ENCODE results near the gene ARHGAP25. TPM values are rescaled to one million over a fixed set of nuclear protein-coding genes. Genes with fewer than 3 reads are reported as not detected.
A peak's percentile ranks its signal among the peaks of the same experiment; 100 is the strongest.

ARHGAP25 gene
- total RNA-seq, 1 experiment from 2014 or later = 172 TPM

DNA sequence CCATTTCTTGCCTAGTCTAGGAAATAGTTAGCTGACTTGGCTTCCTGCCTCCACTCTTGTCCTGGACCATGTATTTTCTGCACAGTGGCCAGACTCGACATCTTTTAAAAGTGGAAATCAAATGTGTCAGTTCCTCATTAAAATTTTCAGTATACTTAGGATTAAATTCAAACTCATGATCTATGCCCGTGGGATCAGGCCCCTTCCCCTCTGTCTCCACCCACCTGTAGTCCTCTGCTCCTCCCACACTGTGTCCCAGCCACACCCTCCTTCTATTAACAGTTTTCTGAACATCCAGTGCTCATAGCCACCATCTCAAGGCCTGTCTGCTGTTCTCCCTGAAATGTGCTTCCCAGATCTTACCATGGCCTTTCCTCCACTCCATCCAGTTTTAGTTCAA is 13.3 kb downstream of the ARHGAP25 start:
- no peaks in the 10 kb centered on the region for H3K27me3 ChIP-seq (ENCODE audit: low read length)
- H3K9ac ChIP-seq (ENCODE audit: low read length) = peak overlapping the region; percentile 46
- peak overlapping the region; percentile 46 for H3K4me2 ChIP-seq (ENCODE audit: low read depth, low read length, poor library complexity, severe bottlenecking)
- H2AFZ ChIP-seq (ENCODE audit: low read length) = no peak overlapping the region
- H3K79me2 ChIP-seq (ENCODE audit: low read length) = peaks cover 97% of the 10 kb centered on the region
- no peaks in the 10 kb centered on the region for H3K9me3 ChIP-seq (ENCODE audit: low read length)
- H4K20me1 ChIP-seq (ENCODE audit: insufficient read depth, low read depth, low read length) = no peaks in the 10 kb centered on the region
- peaks cover 89% of the 10 kb centered on the region for H3K4me1 ChIP-seq (ENCODE audit: low read length)
- no peaks in the 10 kb centered on the region for H3K9me2 ChIP-seq (replicated peaks; ENCODE audit: insufficient read depth, low read length)
- DNase-seq = peak; percentile 68
- H3K36me3 ChIP-seq (ENCODE audit: insufficient read depth, low read length) = peaks cover 53% of the 10 kb centered on the region
- H3K4me3 ChIP-seq (ENCODE audit: low read length) = no peak overlapping the region
- peak overlapping the region; percentile 86 for H3K27ac ChIP-seq (ENCODE audit: low read length)

DNA sequence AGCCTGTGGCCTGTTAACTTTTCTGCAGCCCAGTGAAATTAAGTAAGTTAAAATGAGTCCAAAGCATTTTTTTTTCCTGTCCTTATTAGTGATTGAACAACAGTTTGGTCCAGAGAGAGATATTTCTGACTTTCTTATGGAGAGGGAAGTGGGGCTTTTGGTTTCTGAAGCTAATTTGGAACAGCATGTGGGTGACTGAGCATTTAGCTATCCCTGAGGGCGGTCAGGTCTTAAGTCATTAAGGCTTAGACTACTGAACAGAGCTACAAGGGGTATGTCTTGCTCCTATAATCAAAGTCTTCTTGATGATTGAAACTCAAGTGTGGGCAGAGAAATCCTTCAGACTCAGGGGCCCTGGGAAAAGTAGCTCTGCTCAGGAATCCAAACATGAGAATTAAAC is 14.0 kb downstream of the ARHGAP25 start:
- no peak for DNase-seq
- H2AFZ ChIP-seq (ENCODE audit: low read length) = no peak overlapping the region
- peaks cover 57% of the 10 kb centered on the region for H3K36me3 ChIP-seq (ENCODE audit: insufficient read depth, low read length)
- peak overlapping the region; percentile 46 for H3K9ac ChIP-seq (ENCODE audit: low read length)
- peaks cover 82% of the 10 kb centered on the region for H3K4me1 ChIP-seq (ENCODE audit: low read length)
- H3K27me3 ChIP-seq (ENCODE audit: low read length) = no peaks in the 10 kb centered on the region
- no peaks in the 10 kb centered on the region for H3K9me2 ChIP-seq (replicated peaks; ENCODE audit: insufficient read depth, low read length)
- peak overlapping the region; percentile 46 for H3K4me2 ChIP-seq (ENCODE audit: low read depth, low read length, poor library complexity, severe bottlenecking)
- peaks cover 97% of the 10 kb centered on the region for H3K79me2 ChIP-seq (ENCODE audit: low read length)
- no peaks in the 10 kb centered on the region for H4K20me1 ChIP-seq (ENCODE audit: insufficient read depth, low read depth, low read length)
- H3K27ac ChIP-seq (ENCODE audit: low read length) = peak overlapping the region; percentile 86
- no peaks in the 10 kb centered on the region for H3K9me3 ChIP-seq (ENCODE audit: low read length)
- H3K4me3 ChIP-seq (ENCODE audit: low read length) = no peak overlapping the region

GRCh38 chr2:68749345-68749744 is 14.7 kb downstream of the ARHGAP25 start:
- H3K27me3 ChIP-seq (ENCODE audit: low read length) = no peaks in the 10 kb centered on the region
- H4K20me1 ChIP-seq (ENCODE audit: insufficient read depth, low read depth, low read length) = no peaks in the 10 kb centered on the region
- peaks cover 55% of the 10 kb centered on the region for H3K36me3 ChIP-seq (ENCODE audit: insufficient read depth, low read length)
- H3K27ac ChIP-seq (ENCODE audit: low read length) = peak overlapping the region; percentile 86
- H3K9ac ChIP-seq (ENCODE audit: low read length) = peak overlapping the region; percentile 46
- no peak overlapping the region for H3K4me2 ChIP-seq (ENCODE audit: low read depth, low read length, poor library complexity, severe bottlenecking)
- H3K4me1 ChIP-seq (ENCODE audit: low read length) = peaks cover 74% of the 10 kb centered on the region
- H3K79me2 ChIP-seq (ENCODE audit: low read length) = peaks cover 97% of the 10 kb centered on the region
- DNase-seq = no peak
- no peak overlapping the region for H3K4me3 ChIP-seq (ENCODE audit: low read length)
- no peak overlapping the region for H2AFZ ChIP-seq (ENCODE audit: low read length)
- no peaks in the 10 kb centered on the region for H3K9me2 ChIP-seq (replicated peaks; ENCODE audit: insufficient read depth, low read length)
- H3K9me3 ChIP-seq (ENCODE audit: low read length) = 0 out of 2 replicates have a peak, but pooled peaks cover 2% of the 10 kb centered on the region

DNA sequence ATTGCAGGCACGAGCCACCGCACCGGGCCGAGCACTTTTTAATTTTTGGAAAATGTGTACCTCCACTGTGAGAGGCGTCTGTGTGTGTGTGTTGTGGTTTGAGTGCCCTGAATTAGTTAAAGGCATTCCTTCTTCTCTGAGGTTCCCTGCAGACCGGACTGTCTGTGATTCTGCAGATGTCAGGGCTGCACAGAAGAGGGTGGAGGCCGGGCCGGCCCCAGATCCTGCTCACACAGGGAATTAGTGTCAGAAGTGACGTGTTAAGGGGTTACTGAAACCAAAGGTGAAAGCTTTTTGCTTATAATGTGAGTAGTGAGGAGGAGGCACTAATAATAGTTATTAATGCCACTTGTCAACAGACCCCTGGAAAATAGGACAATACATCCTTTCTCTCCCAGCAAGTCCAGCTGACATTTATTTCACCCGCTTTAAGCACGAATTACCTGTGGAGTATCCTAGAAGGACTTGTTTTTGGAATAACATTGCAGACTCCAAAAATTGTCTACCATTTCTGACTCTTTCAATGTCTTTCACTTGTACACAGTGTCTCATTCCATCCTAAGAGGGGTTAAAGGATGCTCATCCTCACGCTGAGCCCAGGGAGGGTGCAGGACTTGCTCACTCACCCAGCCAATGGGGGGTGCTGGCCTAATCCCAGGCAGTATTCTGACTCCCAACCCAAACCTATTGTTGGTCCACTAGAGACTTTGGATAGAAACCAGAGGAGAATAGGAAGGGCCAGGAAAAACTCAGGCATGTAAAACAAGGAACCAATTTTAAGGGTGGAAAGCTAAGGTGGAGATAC is 16.2 kb downstream of the ARHGAP25 start:
- H2AFZ ChIP-seq (ENCODE audit: low read length) = no peak overlapping the region
- peak overlapping the region; percentile 76 for H3K27ac ChIP-seq (ENCODE audit: low read length)
- H3K9me3 ChIP-seq (ENCODE audit: low read length) = peaks cover 6% of the 10 kb centered on the region; the same call in 1 of the 2 replicates

GRCh38 chr2:68751397-68752339 is 17.1 kb downstream of the ARHGAP25 start:
- peaks cover 57% of the 10 kb centered on the region for H3K36me3 ChIP-seq (ENCODE audit: insufficient read depth, low read length)
- no peak overlapping the region for H2AFZ ChIP-seq (ENCODE audit: low read length)
- H3K27me3 ChIP-seq (ENCODE audit: low read length) = no peaks in the 10 kb centered on the region
- H4K20me1 ChIP-seq (ENCODE audit: insufficient read depth, low read depth, low read length) = no peaks in the 10 kb centered on the region
- H3K4me1 ChIP-seq (ENCODE audit: low read length) = peaks cover 51% of the 10 kb centered on the region
- H3K4me2 ChIP-seq (ENCODE audit: low read depth, low read length, poor library complexity, severe bottlenecking) = peak overlapping the region; percentile 49
- H3K79me2 ChIP-seq (ENCODE audit: low read length) = peaks cover 97% of the 10 kb centered on the region
- DNase-seq = peak; percentile 98
- H3K9me2 ChIP-seq (replicated peaks; ENCODE audit: insufficient read depth, low read length) = no peaks in the 10 kb centered on the region
- H3K9ac ChIP-seq (ENCODE audit: low read length) = peak overlapping the region; percentile 16
- H3K9me3 ChIP-seq (ENCODE audit: low read length) = peaks cover 10% of the 10 kb centered on the region
- H3K4me3 ChIP-seq (ENCODE audit: low read length) = 0 out of 2 replicates have a peak overlapping the region, but pooled peaks have one; percentile 20
- H3K27ac ChIP-seq (ENCODE audit: low read length) = peak overlapping the region; percentile 76

More for the DNA sequence above, 16.2 kb downstream of the ARHGAP25 start:
- H3K9me2 ChIP-seq (replicated peaks; ENCODE audit: insufficient read depth, low read length) = no peaks in the 10 kb centered on the region
- H3K27me3 ChIP-seq (ENCODE audit: low read length) = no peaks in the 10 kb centered on the region
- no peak overlapping the region for H3K4me3 ChIP-seq (ENCODE audit: low read length)
- peak overlapping the region; percentile 49 for H3K4me2 ChIP-seq (ENCODE audit: low read depth, low read length, poor library complexity, severe bottlenecking)
- peaks cover 55% of the 10 kb centered on the region for H3K36me3 ChIP-seq (ENCODE audit: insufficient read depth, low read length)
- peaks cover 97% of the 10 kb centered on the region for H3K79me2 ChIP-seq (ENCODE audit: low read length)
- no peak for DNase-seq
- H4K20me1 ChIP-seq (ENCODE audit: insufficient read depth, low read depth, low read length) = no peaks in the 10 kb centered on the region
- peak overlapping the region; percentile 7 for H3K9ac ChIP-seq (ENCODE audit: low read length)
- H3K4me1 ChIP-seq (ENCODE audit: low read length) = peaks cover 60% of the 10 kb centered on the region

DNA sequence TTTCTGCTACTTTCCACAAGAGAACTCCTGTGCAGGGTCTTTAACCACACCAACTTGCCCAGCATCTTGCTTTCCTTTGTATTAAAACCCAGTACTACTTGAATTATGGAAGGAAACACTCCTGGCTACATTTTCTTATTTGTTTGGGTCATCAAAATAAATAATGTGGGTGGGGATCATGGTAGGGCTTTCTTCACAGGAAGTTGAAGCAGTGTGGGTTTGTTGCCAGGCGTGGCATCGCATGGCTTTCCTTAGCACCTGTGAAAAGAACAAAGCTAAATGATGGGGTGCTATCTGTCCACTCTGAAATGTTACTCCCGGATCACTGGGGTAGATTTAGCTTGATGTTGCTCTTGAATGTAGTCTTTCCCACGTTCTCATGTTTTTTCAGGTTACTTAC is 18.7 kb downstream of the ARHGAP25 start:
- Histone ChIP-seq H3K36me3 (ENCODE audit: insufficient read depth, low read length) (peaks cover 71% of the 10 kb centered on the region), H3K27me3 (ENCODE audit: low read length) (no peaks in the 10 kb centered on the region), H3K79me2 (ENCODE audit: low read length) (peaks cover 98% of the 10 kb centered on the region), H3K9me2 (replicated peaks; ENCODE audit: insufficient read depth, low read length) (no peaks in the 10 kb centered on the region), H2AFZ (ENCODE audit: low read length) (no peak overlapping the region), H3K4me2 (ENCODE audit: low read depth, low read length, poor library complexity, severe bottlenecking) (no peak overlapping the region), H3K9ac (ENCODE audit: low read length) (no peak overlapping the region), H4K20me1 (ENCODE audit: insufficient read depth, low read depth, low read length) (no peaks in the 10 kb centered on the region), H3K4me1 (ENCODE audit: low read length) (peaks cover 42% of the 10 kb centered on the region), H3K4me3 (ENCODE audit: low read length) (no peak overlapping the region), H3K9me3 (ENCODE audit: low read length) (peaks cover 16% of the 10 kb centered on the region), H3K27ac (ENCODE audit: low read length) (no peak overlapping the region)
- no peak for DNase-seq

- Histone ChIP-seq H4K20me1 (ENCODE audit: insufficient read depth, low read depth, low read length) (no peaks in the 10 kb centered on the region), H3K36me3 (ENCODE audit: insufficient read depth, low read length) (peaks cover 65% of the 10 kb centered on the region), H3K4me1 (ENCODE audit: low read length) (peaks cover 46% of the 10 kb centered on the region), H2AFZ (ENCODE audit: low read length) (no peak overlapping the region), H3K27ac (ENCODE audit: low read length) (0 out of 2 replicates have a peak overlapping the region, but pooled peaks have one; percentile 4), H3K9ac (ENCODE audit: low read length) (no peak overlapping the region), H3K9me2 (replicated peaks; ENCODE audit: insufficient read depth, low read length) (no peaks in the 10 kb centered on the region), H3K4me2 (ENCODE audit: low read depth, low read length, poor library complexity, severe bottlenecking) (no peak overlapping the region), H3K4me3 (ENCODE audit: low read length) (no peak overlapping the region), H3K79me2 (ENCODE audit: low read length) (peaks cover 99% of the 10 kb centered on the region), H3K9me3 (ENCODE audit: low read length) (peaks cover 16% of the 10 kb centered on the region), H3K27me3 (ENCODE audit: low read length) (no peaks in the 10 kb centered on the region)
- DNase-seq = no peak
Observed at GRCh38 chr2:68755071-68755470, 20.5 kb downstream of the ARHGAP25 start.

GRCh38 chr2:68756178-68756577 is 21.6 kb downstream of the ARHGAP25 start:
- Histone ChIP-seq H3K9me2 (replicated peaks; ENCODE audit: insufficient read depth, low read length) (no peaks in the 10 kb centered on the region), H2AFZ (ENCODE audit: low read length) (no peak overlapping the region), H3K36me3 (ENCODE audit: insufficient read depth, low read length) (peaks cover 65% of the 10 kb centered on the region), H3K4me1 (ENCODE audit: low read length) (peaks cover 49% of the 10 kb centered on the region), H3K9me3 (ENCODE audit: low read length) (peaks cover 16% of the 10 kb centered on the region), H3K4me3 (ENCODE audit: low read length) (no peak overlapping the region), H3K79me2 (ENCODE audit: low read length) (peaks cover 100% of the 10 kb centered on the region), H4K20me1 (ENCODE audit: insufficient read depth, low read depth, low read length) (no peaks in the 10 kb centered on the region), H3K27me3 (ENCODE audit: low read length) (no peaks in the 10 kb centered on the region), H3K4me2 (ENCODE audit: low read depth, low read length, poor library complexity, severe bottlenecking) (no peak overlapping the region), H3K27ac (ENCODE audit: low read length) (no peak overlapping the region), H3K9ac (ENCODE audit: low read length) (no peak overlapping the region)
- no peak for DNase-seq

All from Karpas-422 (cell line).